K562 (cell line): ENCODE results near the gene PPP1R16B. TPM values are rescaled to one million over a fixed set of nuclear protein-coding genes. Genes with fewer than 3 reads are reported as not detected.
A peak's percentile ranks its signal among the peaks of the same experiment; 100 is the strongest.

Experiments used
- BHLHE40 ChIP-seq: IDR thresholded peaks from 2 replicates; pipeline ENCODE4 v1.6.1; 2011; ENCODE audit warnings: low read length, improper control_type of control experiment
- BRCA1 ChIP-seq, 2 experiments: fragments of 450-650 bp in 1 of 2; sonication (generic) in 1 of 2; formaldehyde crosslinking in 1 of 2; IDR thresholded peaks; 2 replicates each; pipeline versions ENCODE4 v1.5.0 to v1.6.1; 2017 to 2020; ENCODE audit warnings: mild to moderate bottlenecking in 1 of 2, missing genetic modification reagents in 1 of 2
- DLX4 ChIP-seq: fragments of 250-450 bp; sonication (Bioruptor Pico); IDR thresholded peaks from 2 replicates; pipeline ENCODE4 v1.6.1; 2021; ENCODE audit warnings: mild to moderate bottlenecking
- HMG20A ChIP-seq: fragments of 450-650 bp; formaldehyde crosslinking; conservative IDR thresholded peaks from 2 replicates; pipeline ENCODE4 v1.4.0; 2020; ENCODE audit warnings: mild to moderate bottlenecking, mixed read lengths
- HOXB6 ChIP-seq: fragments of 250-450 bp; sonication (Bioruptor Pico); IDR thresholded peaks from 2 replicates; pipeline ENCODE4 v1.5.1; 2022; ENCODE audit warnings: mild to moderate bottlenecking, borderline replicate concordance
- KLF1 ChIP-seq: fragments of 450-650 bp; IDR thresholded peaks from 2 replicates; pipeline ENCODE4 v1.6.1; 2016; ENCODE audit warnings: missing genetic modification characterization, missing compliant biosample characterization
- LEF1 ChIP-seq: fragments of 450-650 bp; IDR thresholded peaks from 2 replicates; pipeline ENCODE4 v1.6.1; 2016; ENCODE audit warnings: mild to moderate bottlenecking
- MCM3 ChIP-seq: fragments of 450-650 bp; IDR thresholded peaks from 2 replicates; pipeline ENCODE4 v1.6.1; 2016
- NCOA1 ChIP-seq: fragments of 450-650 bp; IDR thresholded peaks from 2 replicates; pipeline ENCODE4 v1.6.1; 2016; ENCODE audit warnings: low read depth
- NR2F6 ChIP-seq: fragments of 450-650 bp; formaldehyde crosslinking; IDR thresholded peaks from 2 replicates; pipeline ENCODE4 v1.4.0; 2020; ENCODE audit warnings: mild to moderate bottlenecking
- PHB ChIP-seq: fragments of 250-450 bp; sonication (Bioruptor Pico); IDR thresholded peaks from 2 replicates; pipeline ENCODE4 v1.5.0; 2021
- PRMT5 ChIP-seq: sonication (generic); formaldehyde crosslinking; IDR thresholded peaks from 2 replicates; pipeline ENCODE4 v1.5.0; 2020; ENCODE audit warnings: missing genetic modification reagents
- PTBP1 ChIP-seq: fragments of 200-400 bp; formaldehyde crosslinking; IDR thresholded peaks from 2 replicates; pipeline ENCODE4 v1.6.1; 2017; ENCODE audit warnings: low read depth, low read length
- RHOXF2B ChIP-seq: fragments of 250-450 bp; sonication (Bioruptor Pico); conservative IDR thresholded peaks from 2 replicates; pipeline ENCODE4 v1.5.1; 2021
- SLC30A9 ChIP-seq: fragments of 250-450 bp; sonication (Bioruptor Pico); IDR thresholded peaks from 2 replicates; pipeline ENCODE4 v1.8.0; 2022; ENCODE audit warnings: mild to moderate bottlenecking, moderate library complexity
- SMARCB1 ChIP-seq: IDR thresholded peaks from 2 replicates; pipeline ENCODE4 v1.6.1; 2011; ENCODE audit warnings: improper control_type of control experiment, low read depth; ENCODE audit not compliant: insufficient read length
- STAG1 ChIP-seq: sonication (generic); formaldehyde crosslinking; IDR thresholded peaks from 2 replicates; pipeline ENCODE4 v1.5.0; 2020; ENCODE audit warnings: missing genetic modification reagents, borderline replicate concordance
- TGIF2 ChIP-seq: sonication (generic); formaldehyde crosslinking; IDR thresholded peaks from 2 replicates; pipeline ENCODE4 v1.8.1; 2022; ENCODE audit warnings: mild to moderate bottlenecking, missing genetic modification reagents, moderate library complexity
- ZFPM2 ChIP-seq: fragments of 250-450 bp; sonication (Bioruptor Pico); IDR thresholded peaks from 2 replicates; pipeline ENCODE4 v1.5.1; 2022; ENCODE audit warnings: mild to moderate bottlenecking
- ZKSCAN3 ChIP-seq: fragments of 250-450 bp; sonication (Bioruptor Pico); IDR thresholded peaks from 2 replicates; pipeline ENCODE4 v1.4.0; 2020
- ZNF124 ChIP-seq: sonication (generic); formaldehyde crosslinking; IDR thresholded peaks from 2 replicates; pipeline ENCODE4 v1.8.1; 2022; ENCODE audit warnings: missing genetic modification reagents
- ZNF224 ChIP-seq: sonication (generic); formaldehyde crosslinking; IDR thresholded peaks from 2 replicates; pipeline ENCODE4 v1.8.0; 2022; ENCODE audit warnings: mild to moderate bottlenecking, missing genetic modification reagents
- ZNF282 ChIP-seq: sonication (generic); formaldehyde crosslinking; IDR thresholded peaks from 2 replicates; pipeline ENCODE4 v1.8.1; 2023; ENCODE audit warnings: missing genetic modification reagents
- ZNF311 ChIP-seq: fragments of 250-450 bp; sonication (Bioruptor Pico); IDR thresholded peaks from 2 replicates; pipeline ENCODE4 v1.4.0; 2020; ENCODE audit warnings: mild to moderate bottlenecking, moderate library complexity
- ZNF316 ChIP-seq: fragments of 450-650 bp; IDR thresholded peaks from 2 replicates; pipeline ENCODE4 v1.6.1; 2016
- ZNF561 ChIP-seq: fragments of 450-650 bp; formaldehyde crosslinking; conservative IDR thresholded peaks from 2 replicates; pipeline ENCODE4 v1.4.0; 2020; ENCODE audit warnings: mild to moderate bottlenecking, moderate library complexity
- ZNF76 ChIP-seq: fragments of 250-450 bp; sonication (Bioruptor Pico); IDR thresholded peaks from 2 replicates; pipeline ENCODE4 v1.4.0; 2020; ENCODE audit warnings: mild to moderate bottlenecking, moderate library complexity, borderline replicate concordance
- polyA plus RNA-seq, 8 experiments: library from polyadenylated mRNA; depleted of rRNA in 4 of 8; stranded (reverse) in 5 of 8; unstranded in 3 of 8; fragments of >200 nt; fragmentation: Nextera tagmentation in 2 of 8; fragmentation: Illumina TruSeq in 1 of 8; extraction: Ambion mirVana in 2 of 8; extraction: Trizol in 1 of 8; gene quantifications; 2 replicates each; pipeline versions ENCODE4 v1.2.1 to v1.2.3, GENCODE V29; 2011 to 2014; ENCODE audit warnings: inconsistent platforms in 1 of 8, missing spikeins in 1 of 8
- total RNA-seq, 7 experiments: library from RNA; depleted of rRNA in 6 of 7; stranded (reverse); fragments of >200 nt in 6 of 7; fragmentation: Illumina TruSeq in 2 of 7; extraction: Trizol in 2 of 7; gene quantifications; 2 replicates each; pipeline versions ENCODE4 v1.2.1 to v1.2.3, GENCODE V29; 2011 to 2021; ENCODE audit warnings: low replicate concordance in 1 of 7
- TF ChIP-seq, protein P1 (sequence below): sonication (generic); formaldehyde crosslinking; IDR thresholded peaks from 2 replicates; pipeline ENCODE4 v1.8.0; 2022; ENCODE audit warnings: missing genetic modification reagents, mild to moderate bottlenecking, borderline replicate concordance
- TF ChIP-seq, protein P2 (sequence below): fragments of 450-650 bp; IDR thresholded peaks from 2 replicates; pipeline ENCODE4 v1.6.1; 2017; ENCODE audit warnings: mild to moderate bottlenecking, moderate library complexity

Gene PPP1R16B
- total and polyA plus RNA-seq, 9 of the 15 experiments (the other 6 are each of a cell fraction or from before 2014, with no cell fraction given), result 1.5 to 11.5 (median 6.8) TPM

GRCh38 chr20:38962044-38962927 lies 156.8 kb downstream of the PPP1R16B start, which contains the start of gene DHX35 (continued):
- TF ChIP-seq ZKSCAN3, result no peak
- TF ChIP-seq NCOA1, result no peak
- peak; percentile 72; the same call in 1 of the 2 replicates for TF ChIP-seq KLF1 (tag)
- TF ChIP-seq DLX4 (CRISPR knock-in tag), result no peak
- no peak for TF ChIP-seq SMARCB1
- TF ChIP-seq, protein P1, sequence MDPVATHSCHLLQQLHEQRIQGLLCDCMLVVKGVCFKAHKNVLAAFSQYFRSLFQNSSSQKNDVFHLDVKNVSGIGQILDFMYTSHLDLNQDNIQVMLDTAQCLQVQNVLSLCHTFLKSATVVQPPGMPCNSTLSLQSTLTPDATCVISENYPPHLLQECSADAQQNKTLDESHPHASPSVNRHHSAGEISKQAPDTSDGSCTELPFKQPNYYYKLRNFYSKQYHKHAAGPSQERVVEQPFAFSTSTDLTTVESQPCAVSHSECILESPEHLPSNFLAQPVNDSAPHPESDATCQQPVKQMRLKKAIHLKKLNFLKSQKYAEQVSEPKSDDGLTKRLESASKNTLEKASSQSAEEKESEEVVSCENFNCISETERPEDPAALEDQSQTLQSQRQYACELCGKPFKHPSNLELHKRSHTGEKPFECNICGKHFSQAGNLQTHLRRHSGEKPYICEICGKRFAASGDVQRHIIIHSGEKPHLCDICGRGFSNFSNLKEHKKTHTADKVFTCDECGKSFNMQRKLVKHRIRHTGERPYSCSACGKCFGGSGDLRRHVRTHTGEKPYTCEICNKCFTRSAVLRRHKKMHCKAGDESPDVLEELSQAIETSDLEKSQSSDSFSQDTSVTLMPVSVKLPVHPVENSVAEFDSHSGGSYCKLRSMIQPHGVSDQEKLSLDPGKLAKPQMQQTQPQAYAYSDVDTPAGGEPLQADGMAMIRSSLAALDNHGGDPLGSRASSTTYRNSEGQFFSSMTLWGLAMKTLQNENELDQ (CRISPR knock-in tag), result 0 out of 2 replicates have a peak, but pooled peaks have one; percentile 39
- no peak for TF ChIP-seq SLC30A9 (CRISPR knock-in tag)
- no peak for TF ChIP-seq NR2F6 (CRISPR knock-in tag)
- TF ChIP-seq RHOXF2B (CRISPR knock-in tag), result no peak
- TF ChIP-seq HOXB6 (CRISPR knock-in tag), result no peak
- no peak for TF ChIP-seq ZNF124
- TF ChIP-seq ZNF282 (CRISPR knock-in tag), result no peak
- TF ChIP-seq MCM3, result no peak
- no peak for TF ChIP-seq HMG20A (CRISPR knock-in tag)
- no peak for TF ChIP-seq BRCA1 (IDR thresholded peaks at IDR 0.05)
- no peak for TF ChIP-seq BRCA1 (CRISPR knock-in tag; IDR thresholded peaks at IDR 0.05)
- no peak for TF ChIP-seq ZNF76
- no peak for TF ChIP-seq ZNF311 (CRISPR knock-in tag)
- no peak for TF ChIP-seq ZFPM2
- no peak for TF ChIP-seq ZNF316
- no peak for TF ChIP-seq TGIF2
- no peak for TF ChIP-seq STAG1
- no peak for TF ChIP-seq PRMT5 (CRISPR knock-in tag)
- TF ChIP-seq PHB (CRISPR knock-in tag), result no peak
- TF ChIP-seq ZNF561, result no peak
- TF ChIP-seq, protein P2, sequence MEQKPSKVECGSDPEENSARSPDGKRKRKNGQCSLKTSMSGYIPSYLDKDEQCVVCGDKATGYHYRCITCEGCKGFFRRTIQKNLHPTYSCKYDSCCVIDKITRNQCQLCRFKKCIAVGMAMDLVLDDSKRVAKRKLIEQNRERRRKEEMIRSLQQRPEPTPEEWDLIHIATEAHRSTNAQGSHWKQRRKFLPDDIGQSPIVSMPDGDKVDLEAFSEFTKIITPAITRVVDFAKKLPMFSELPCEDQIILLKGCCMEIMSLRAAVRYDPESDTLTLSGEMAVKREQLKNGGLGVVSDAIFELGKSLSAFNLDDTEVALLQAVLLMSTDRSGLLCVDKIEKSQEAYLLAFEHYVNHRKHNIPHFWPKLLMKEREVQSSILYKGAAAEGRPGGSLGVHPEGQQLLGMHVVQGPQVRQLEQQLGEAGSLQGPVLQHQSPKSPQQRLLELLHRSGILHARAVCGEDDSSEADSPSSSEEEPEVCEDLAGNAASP, result no peak
- no peak for TF ChIP-seq ZNF224 (CRISPR knock-in tag)
- TF ChIP-seq BHLHE40, result peak; percentile 88
- TF ChIP-seq PTBP1, result 0 out of 2 replicates have a peak, but pooled peaks have one; percentile 28
- TF ChIP-seq LEF1, result no peak; the same call in 1 of the 2 replicates
